Gastroesophageal sphincter (tissue), 3 donors: ENCODE data around the gene IL22RA1.

Source experiments
- CTCF ChIP-seq, 4 experiments: fragments of 200-600 bp in 2 of 4; fragments of 450-650 bp in 2 of 4; sonication (generic) in 1 of 4; IDR thresholded peaks; one replicate each; pipeline ENCODE4 v1.5.1; 2017 to 2019; ENCODE audit warnings: antibody characterized with exemption in 4 of 4, mild to moderate bottlenecking in 2 of 4, moderate library complexity in 2 of 4
- EP300 ChIP-seq: sonication (generic); formaldehyde crosslinking; IDR thresholded peaks from one replicate; pipeline ENCODE4 v1.6.1; 2017; ENCODE audit warnings: antibody characterized with exemption, mild to moderate bottlenecking
- POLR2A ChIP-seq, 2 donors: fragments of 450-650 bp; IDR thresholded peaks; one replicate each; pipeline ENCODE4 v1.6.1; 2017; ENCODE audit warnings: antibody characterized with exemption in 2 of 2, mild to moderate bottlenecking in 2 of 2, moderate library complexity in 1 of 2

GRCh38 chr1:24186031-24186710, 43.2 kb upstream of the IL22RA1 start:
- TF ChIP-seq CTCF (IDR thresholded peaks at IDR 0.05): no peak
- TF ChIP-seq POLR2A (IDR thresholded peaks at IDR 0.05): no peak
- no peak for TF ChIP-seq EP300
